OCI-LY7 (cell line): ENCODE results near the gene ANGPTL8.

ENCODE experiments used
- CTCF ChIP-seq: fragments of 200-600 bp; sonication (generic); conservative IDR thresholded peaks from 2 replicates; pipeline ENCODE4 v1.5.1; 2014; ENCODE audit warnings: mild to moderate bottlenecking, antibody characterized with exemption, low read length, moderate library complexity, mixed read lengths
- EZH2phosphoT487 ChIP-seq: fragments of 200-600 bp; sonication (generic); IDR thresholded peaks from 2 replicates; pipeline ENCODE4 v1.6.1; 2018; ENCODE audit warnings: low read depth, borderline replicate concordance, mild to moderate bottlenecking, mixed run types, antibody characterized with exemption, low read length, moderate library complexity, mixed read lengths

- no peak for TF ChIP-seq CTCF
- TF ChIP-seq EZH2phosphoT487, result no peak
Measured at GRCh38 chr19:11191273-11191755, 48.1 kb upstream of the ANGPTL8 start.
